ENCODE data around the gene BBX.

BBX gene

DNA sequence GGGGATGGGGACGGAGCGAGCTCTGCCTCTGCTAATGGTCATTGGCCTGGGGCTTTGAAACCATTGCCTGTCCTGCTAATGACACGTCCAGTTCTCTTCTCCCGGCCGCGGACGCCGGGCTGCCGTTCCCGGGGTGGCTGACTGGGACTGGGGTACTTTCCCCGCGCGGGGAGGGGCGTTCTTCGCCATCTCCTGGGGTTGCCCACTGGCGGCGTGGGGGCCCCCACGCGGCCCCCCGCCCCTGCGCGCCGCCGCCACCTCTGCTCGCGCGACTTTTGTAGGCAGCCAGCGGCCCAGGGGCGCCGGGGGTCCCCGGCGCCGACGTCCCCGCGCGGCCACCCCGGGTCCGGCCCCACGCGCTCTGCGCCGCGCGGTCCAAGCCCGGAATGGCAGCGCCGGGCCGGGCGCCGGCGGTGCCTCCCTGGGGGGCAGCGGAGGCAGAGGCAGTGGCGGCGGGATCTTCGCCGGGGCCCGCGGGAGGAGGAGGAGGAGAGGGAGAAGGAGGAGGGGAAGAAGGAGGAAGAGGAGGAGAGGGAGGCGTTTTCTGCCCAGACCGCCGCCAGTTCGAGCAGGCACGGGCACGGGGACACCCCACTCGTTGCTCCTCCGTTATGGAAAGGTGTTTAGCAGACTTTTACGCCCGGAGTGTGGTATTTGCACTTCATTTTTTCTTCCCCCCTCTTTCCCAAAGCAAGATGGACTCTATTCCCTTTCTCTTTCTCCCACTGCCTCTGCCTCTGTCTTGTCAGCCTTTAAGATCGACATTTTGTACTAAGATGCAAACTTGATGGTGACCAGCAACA lies 2.3 kb downstream of the BBX start:
- Histone ChIP-seq H2BK15ac (replicated peaks; ENCODE audit: low read depth) (no peak overlapping the region), H3K4me2 (ENCODE audit: low read length) (peak overlapping the region; percentile 50), H3K79me2 (ENCODE audit: control insufficient read depth, insufficient read depth, low read length) (peaks cover 11% of the 10 kb centered on the region), H3K9ac (ENCODE audit: low read length) (peak overlapping the region; percentile 84), H3K4ac (ENCODE audit: low read depth, low read length) (peak overlapping the region; percentile 48), H3K36me3 (ENCODE audit: control insufficient read depth, insufficient read depth, low read length) (no peaks in the 10 kb centered on the region), H3K27ac (ENCODE audit: low read depth, low read length) (peak overlapping the region; percentile 22), H2BK120ac (ENCODE audit: low read depth, low read length) (no peak overlapping the region), H4K5ac (ENCODE audit: low read length) (no peak overlapping the region), H3K79me1 (ENCODE audit: low read length) (peaks cover 10% of the 10 kb centered on the region), H2BK5ac (ENCODE audit: low read length) (no peak overlapping the region), H3K4me3 (ENCODE audit: low read length) (peak overlapping the region; percentile 78), H3K56ac (ENCODE audit: low read length) (peak overlapping the region; percentile 62), H3K23ac (ENCODE audit: low read length) (peak overlapping the region; percentile 50), H3K27me3 (ENCODE audit: insufficient read depth, low read length, poor library complexity) (no peaks in the 10 kb centered on the region), H2AK5ac (ENCODE audit: low read length) (no peak overlapping the region), H4K8ac (ENCODE audit: low read depth, low read length) (peak overlapping the region; percentile 95), H3K4me1 (ENCODE audit: control insufficient read depth, low read depth, low read length) (peaks cover 3% of the 10 kb centered on the region), H3K18ac (ENCODE audit: low read length) (peak overlapping the region; percentile 99)
- WGBS (ENCODE audit: extremely low coverage, insufficient coverage, low lambda C conversion rate): no CpG with 5 or more reads among the region's 70 CpGs
- DNase-seq: peak; percentile 70

DNA sequence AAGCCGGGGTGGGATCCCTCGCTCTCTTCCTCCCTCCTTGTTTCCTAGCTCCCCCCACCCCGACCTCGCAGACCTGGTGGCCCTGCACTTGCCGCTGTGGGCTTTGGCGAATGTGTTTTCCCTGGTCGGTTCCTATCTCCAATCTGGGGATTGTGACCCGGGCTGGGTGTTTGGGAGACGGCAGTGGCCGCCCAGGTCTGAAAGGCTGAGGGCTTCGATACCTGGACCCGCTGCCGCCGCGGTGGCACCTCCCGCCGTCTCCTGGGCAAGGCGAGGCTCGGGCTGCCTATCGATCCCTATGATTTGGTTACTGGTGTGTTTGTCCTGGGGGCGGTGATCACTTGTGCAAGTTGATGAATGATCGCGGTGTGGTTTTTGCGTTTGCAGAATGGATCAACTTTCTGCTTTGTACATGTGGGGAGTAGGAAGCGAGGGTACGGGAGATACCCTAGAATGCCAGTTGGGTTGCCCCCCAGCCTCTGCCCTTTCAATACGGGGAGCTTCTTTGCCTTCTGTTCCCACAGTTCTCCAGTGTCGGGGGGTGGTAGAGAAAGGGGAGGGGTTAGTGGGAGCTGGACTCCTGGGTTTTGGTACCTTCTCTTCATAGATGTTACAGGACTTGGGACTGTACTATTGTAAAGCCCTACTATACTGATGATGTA lies 3.0 kb downstream of the BBX start:
- H3K9ac ChIP-seq (ENCODE audit: low read length): peak overlapping the region; percentile 84
- peak overlapping the region; percentile 50 for H3K23ac ChIP-seq (ENCODE audit: low read length)
- H2BK120ac ChIP-seq (ENCODE audit: low read depth, low read length): no peak overlapping the region
- no peak overlapping the region for H2AK5ac ChIP-seq (ENCODE audit: low read length)
- H2BK5ac ChIP-seq (ENCODE audit: low read length): no peak overlapping the region
- H2BK15ac ChIP-seq (replicated peaks; ENCODE audit: low read depth): no peak overlapping the region
- H3K56ac ChIP-seq (ENCODE audit: low read length): peak overlapping the region; percentile 62
- no peak overlapping the region for H4K8ac ChIP-seq (ENCODE audit: low read depth, low read length)
- no peaks in the 10 kb centered on the region for H3K36me3 ChIP-seq (ENCODE audit: control insufficient read depth, insufficient read depth, low read length)
- H3K27ac ChIP-seq (ENCODE audit: low read depth, low read length): no peak overlapping the region
- no peak overlapping the region for H3K4ac ChIP-seq (ENCODE audit: low read depth, low read length)
- WGBS (ENCODE audit: extremely low coverage, insufficient coverage, low lambda C conversion rate): no CpG with 5 or more reads among the region's 28 CpGs
- peak overlapping the region; percentile 45 for H3K4me2 ChIP-seq (ENCODE audit: low read length)
- no peak overlapping the region for H4K5ac ChIP-seq (ENCODE audit: low read length)
- peaks cover 10% of the 10 kb centered on the region for H3K79me1 ChIP-seq (ENCODE audit: low read length)
- H3K27me3 ChIP-seq (ENCODE audit: insufficient read depth, low read length, poor library complexity): no peaks in the 10 kb centered on the region
- peak overlapping the region; percentile 78 for H3K4me3 ChIP-seq (ENCODE audit: low read length)
- H3K79me2 ChIP-seq (ENCODE audit: control insufficient read depth, insufficient read depth, low read length): peaks cover 11% of the 10 kb centered on the region
- DNase-seq: peak; percentile 47
- peaks cover 3% of the 10 kb centered on the region for H3K4me1 ChIP-seq (ENCODE audit: control insufficient read depth, low read depth, low read length)
- H3K18ac ChIP-seq (ENCODE audit: low read length): no peak overlapping the region

DNA sequence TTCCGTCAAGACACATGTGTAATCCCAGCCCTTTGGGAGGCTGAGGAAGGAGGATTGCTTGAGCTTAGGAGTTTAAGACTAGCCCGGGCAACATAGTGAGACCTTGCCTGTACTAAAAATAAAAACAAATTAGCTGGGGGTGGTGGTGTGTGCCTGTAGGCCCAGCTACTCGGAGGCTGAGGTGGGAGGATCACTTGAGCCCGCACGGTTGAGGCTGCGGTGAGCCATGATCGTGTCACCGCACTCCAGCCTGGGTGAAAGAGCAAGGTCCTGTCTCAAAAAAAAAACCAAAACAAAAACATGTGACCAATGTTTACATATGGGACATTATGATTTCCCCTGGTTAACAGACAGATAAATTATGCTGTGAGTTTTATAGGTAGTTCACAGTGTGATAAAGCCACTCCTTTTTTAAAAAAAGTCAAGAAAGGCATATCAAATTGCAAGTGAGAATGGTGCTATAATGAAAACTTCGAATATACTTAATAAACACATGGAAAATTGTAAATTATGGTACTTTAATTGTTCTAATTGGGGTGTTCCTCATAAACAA lies 9.2 kb downstream of the BBX start:
- no CpG with 5 or more reads among the region's 9 CpGs for WGBS (ENCODE audit: extremely low coverage, insufficient coverage, low lambda C conversion rate)
- Histone ChIP-seq H2BK120ac (ENCODE audit: low read depth, low read length) (no peak overlapping the region), H3K56ac (ENCODE audit: low read length) (no peak overlapping the region), H3K4ac (ENCODE audit: low read depth, low read length) (no peak overlapping the region), H3K18ac (ENCODE audit: low read length) (no peak overlapping the region), H2BK5ac (ENCODE audit: low read length) (no peak overlapping the region), H3K27ac (ENCODE audit: low read depth, low read length) (no peak overlapping the region), H4K5ac (ENCODE audit: low read length) (no peak overlapping the region), H3K79me2 (ENCODE audit: control insufficient read depth, insufficient read depth, low read length) (peaks cover under 1% of the 10 kb centered on the region), H3K4me2 (ENCODE audit: low read length) (no peak overlapping the region), H3K4me3 (ENCODE audit: low read length) (no peak overlapping the region), H3K27me3 (ENCODE audit: insufficient read depth, low read length, poor library complexity) (no peaks in the 10 kb centered on the region), H3K79me1 (ENCODE audit: low read length) (peaks cover 3% of the 10 kb centered on the region), H3K23ac (ENCODE audit: low read length) (no peak overlapping the region), H2BK15ac (replicated peaks; ENCODE audit: low read depth) (no peak overlapping the region), H4K8ac (ENCODE audit: low read depth, low read length) (no peak overlapping the region), H3K9ac (ENCODE audit: low read length) (no peak overlapping the region), H3K4me1 (ENCODE audit: control insufficient read depth, low read depth, low read length) (no peaks in the 10 kb centered on the region), H3K36me3 (ENCODE audit: control insufficient read depth, insufficient read depth, low read length) (no peaks in the 10 kb centered on the region), H2AK5ac (ENCODE audit: low read length) (no peak overlapping the region)
- no peak for DNase-seq

DNA sequence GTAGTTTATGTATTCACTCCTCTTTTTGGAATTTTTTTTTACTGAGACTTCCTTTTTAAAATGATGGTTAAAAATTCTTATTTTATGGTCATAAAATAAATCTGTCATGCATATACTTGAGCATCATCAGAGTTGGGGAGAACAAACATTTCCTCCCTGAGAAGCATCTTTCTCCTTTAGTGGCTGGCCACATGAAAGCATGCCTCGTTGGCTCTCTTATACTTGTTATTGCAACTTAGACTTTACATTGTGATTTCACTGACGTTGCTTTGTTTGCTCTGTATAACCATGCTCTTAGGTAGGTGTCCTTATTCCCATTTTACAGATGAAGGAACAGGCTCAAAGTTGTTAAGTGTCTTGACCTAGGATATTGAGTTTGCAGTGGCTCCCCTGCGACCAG lies 18.1 kb downstream of the BBX start:
- H3K4me3 ChIP-seq (ENCODE audit: low read length): no peak overlapping the region
- DNase-seq: no peak
- H4K5ac ChIP-seq (ENCODE audit: low read length): no peak overlapping the region
- no peaks in the 10 kb centered on the region for H3K27me3 ChIP-seq (ENCODE audit: insufficient read depth, low read length, poor library complexity)
- no peaks in the 10 kb centered on the region for H3K36me3 ChIP-seq (ENCODE audit: control insufficient read depth, insufficient read depth, low read length)
- no peak overlapping the region for H3K4me2 ChIP-seq (ENCODE audit: low read length)
- H2BK5ac ChIP-seq (ENCODE audit: low read length): no peak overlapping the region
- no peak overlapping the region for H3K9ac ChIP-seq (ENCODE audit: low read length)
- H3K79me1 ChIP-seq (ENCODE audit: low read length): peaks cover 2% of the 10 kb centered on the region
- no CpG with 5 or more reads among the region's 3 CpGs for WGBS (ENCODE audit: extremely low coverage, insufficient coverage, low lambda C conversion rate)
- no peak overlapping the region for H2BK120ac ChIP-seq (ENCODE audit: low read depth, low read length)
- peaks cover 5% of the 10 kb centered on the region for H3K4me1 ChIP-seq (ENCODE audit: control insufficient read depth, low read depth, low read length)
- H3K23ac ChIP-seq (ENCODE audit: low read length): no peak overlapping the region
- no peak overlapping the region for H3K18ac ChIP-seq (ENCODE audit: low read length)
- no peak overlapping the region for H3K27ac ChIP-seq (ENCODE audit: low read depth, low read length)
- no peak overlapping the region for H2BK15ac ChIP-seq (replicated peaks; ENCODE audit: low read depth)
- no peak overlapping the region for H4K8ac ChIP-seq (ENCODE audit: low read depth, low read length)
- no peak overlapping the region for H2AK5ac ChIP-seq (ENCODE audit: low read length)
- peaks cover 1% of the 10 kb centered on the region for H3K79me2 ChIP-seq (ENCODE audit: control insufficient read depth, insufficient read depth, low read length)
- H3K4ac ChIP-seq (ENCODE audit: low read depth, low read length): no peak overlapping the region
- no peak overlapping the region for H3K56ac ChIP-seq (ENCODE audit: low read length)

DNA sequence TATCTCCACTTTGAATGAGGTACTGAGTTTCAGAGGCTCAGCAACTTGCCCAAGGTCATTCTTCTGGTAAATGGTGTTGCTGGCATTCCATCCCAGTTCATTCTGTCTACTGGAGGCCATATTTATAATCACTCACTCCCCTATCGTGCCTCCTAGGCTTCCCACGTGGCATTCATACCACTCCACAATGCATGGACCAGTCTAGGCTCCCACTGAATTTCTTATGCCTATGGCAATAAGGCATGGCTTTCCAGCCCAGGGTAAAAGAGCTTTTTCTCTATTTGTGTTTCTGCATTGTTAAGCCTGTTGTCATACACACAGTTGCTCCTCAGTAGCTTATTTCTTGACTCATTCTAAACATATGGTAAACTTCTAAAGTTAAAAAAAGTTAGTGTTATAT lies 19.9 kb downstream of the BBX start:
- peaks cover 5% of the 10 kb centered on the region for H3K4me1 ChIP-seq (ENCODE audit: control insufficient read depth, low read depth, low read length)
- no peak overlapping the region for H4K8ac ChIP-seq (ENCODE audit: low read depth, low read length)
- H2BK5ac ChIP-seq (ENCODE audit: low read length): no peak overlapping the region
- H3K27me3 ChIP-seq (ENCODE audit: insufficient read depth, low read length, poor library complexity): no peaks in the 10 kb centered on the region
- no peak overlapping the region for H4K5ac ChIP-seq (ENCODE audit: low read length)
- peaks cover 2% of the 10 kb centered on the region for H3K79me1 ChIP-seq (ENCODE audit: low read length)
- no peaks in the 10 kb centered on the region for H3K36me3 ChIP-seq (ENCODE audit: control insufficient read depth, insufficient read depth, low read length)
- WGBS (ENCODE audit: extremely low coverage, insufficient coverage, low lambda C conversion rate): no CpG with 5 or more reads among the region's 2 CpGs
- H3K79me2 ChIP-seq (ENCODE audit: control insufficient read depth, insufficient read depth, low read length): no peaks in the 10 kb centered on the region
- H3K27ac ChIP-seq (ENCODE audit: low read depth, low read length): no peak overlapping the region
- no peak overlapping the region for H3K18ac ChIP-seq (ENCODE audit: low read length)
- H3K4ac ChIP-seq (ENCODE audit: low read depth, low read length): no peak overlapping the region
- H2BK15ac ChIP-seq (replicated peaks; ENCODE audit: low read depth): no peak overlapping the region
- H2BK120ac ChIP-seq (ENCODE audit: low read depth, low read length): no peak overlapping the region
- no peak for DNase-seq
- no peak overlapping the region for H3K56ac ChIP-seq (ENCODE audit: low read length)
- H2AK5ac ChIP-seq (ENCODE audit: low read length): no peak overlapping the region
- no peak overlapping the region for H3K23ac ChIP-seq (ENCODE audit: low read length)
- H3K9ac ChIP-seq (ENCODE audit: low read length): no peak overlapping the region
- no peak overlapping the region for H3K4me2 ChIP-seq (ENCODE audit: low read length)
- no peak overlapping the region for H3K4me3 ChIP-seq (ENCODE audit: low read length)
